Lower lobe of right lung (tissue), 2 donors: ENCODE measurements around the gene SHROOM2. TPM values are rescaled to one million over a fixed set of nuclear protein-coding genes. Genes with fewer than 3 reads are reported as not detected.

Source experiments
- ATAC-seq, 2 donors: fragments of 200-7000 bp; cut with Tn5 transposase; one replicate each; pipeline ENCODE4 v1.9.1; 2020 to 2022; ENCODE audit warnings: mild to moderate bottlenecking in 2 of 2, moderate library complexity in 2 of 2
- DNase-seq: peaks from one replicate; pipeline ENCODE4 v3.0.0-alpha.2; 2020
- H3K27ac ChIP-seq: fragments of 200-600 bp; one replicate; pipeline ENCODE4 v1.8.0; 2022
- H3K27me3 ChIP-seq: fragments of 200-600 bp; one replicate; pipeline ENCODE4 v1.8.0; 2022; ENCODE audit warnings: low read depth
- H3K36me3 ChIP-seq: fragments of 200-600 bp; one replicate; pipeline ENCODE4 v1.8.0; 2022; ENCODE audit warnings: mild to moderate bottlenecking
- H3K4me1 ChIP-seq: fragments of 200-600 bp; one replicate; pipeline ENCODE4 v1.8.0; 2022
- H3K4me3 ChIP-seq: fragments of 200-600 bp; one replicate; pipeline ENCODE4 v1.8.0; 2022; ENCODE audit warnings: mild to moderate bottlenecking
- H3K9me3 ChIP-seq: fragments of 200-600 bp; one replicate; pipeline ENCODE4 v1.8.0; 2022
- CTCF ChIP-seq: fragments of 200-600 bp; IDR thresholded peaks from one replicate; pipeline ENCODE4 v1.8.0; 2022; ENCODE audit warnings: antibody characterized with exemption, mild to moderate bottlenecking
- intact Hi-C: fragments of 100-400 bp; cut with DNase I; formaldehyde crosslinking; loops from one replicate; pipeline ENCODE4 v1.11.0; 2022
- total RNA-seq: library from RNA; stranded (reverse); fragmentation: NEBNext Ultra II Directional; extraction: Animal tissue kit (Norgen Biotek cat#: 25700); gene quantifications from one replicate; pipeline ENCODE4 v1.2.1, GENCODE V29; 2021
- donor health status: DM: no; HTN: yes; CAD: no; lungs with severe emphysema.

Gene SHROOM2
- total RNA-seq, 1 donor from 2014 or later: 9.3 TPM

GRCh38 chrX:9745417-9746115 lies 40.7 kb upstream of the SHROOM2 start:
- H3K4me1 ChIP-seq: no peaks in the 10 kb centered on the region
- DNase-seq (no peak), ATAC-seq (peak in 1 of 2 donors; percentile 14)
- no peak for TF ChIP-seq CTCF
- H3K27me3 ChIP-seq: no peaks in the 10 kb centered on the region
- no peak overlapping the region for H3K4me3 ChIP-seq
- intact Hi-C loops: no loop called here
- H3K9me3 ChIP-seq: no peaks in the 10 kb centered on the region
- no peaks in the 10 kb centered on the region for H3K36me3 ChIP-seq
- H3K27ac ChIP-seq: peak overlapping the region; percentile 41

GRCh38 chrX:9746148-9746888 lies 39.9 kb upstream of the SHROOM2 start:
- peak overlapping the region; percentile 24 for H3K27ac ChIP-seq
- intact Hi-C loops: no loop called here

GRCh38 chrX:9747644-9748043 lies 38.6 kb upstream of the SHROOM2 start:
- no peaks in the 10 kb centered on the region for H3K27me3 ChIP-seq
- no peaks in the 10 kb centered on the region for H3K36me3 ChIP-seq
- H3K4me3 ChIP-seq: no peak overlapping the region
- intact Hi-C loops: no loop called here
- no peak for DNase-seq
- H3K27ac ChIP-seq: no peak overlapping the region
- TF ChIP-seq CTCF: no peak
- H3K4me1 ChIP-seq: no peaks in the 10 kb centered on the region
- no peak for ATAC-seq
- H3K9me3 ChIP-seq: no peaks in the 10 kb centered on the region

More at GRCh38 chrX:9746148-9746888, 39.9 kb upstream of the SHROOM2 start:
- ATAC-seq (no peak), DNase-seq (no peak)
- H3K27me3 ChIP-seq: no peaks in the 10 kb centered on the region
- no peak for TF ChIP-seq CTCF
- H3K9me3 ChIP-seq: no peaks in the 10 kb centered on the region
- no peaks in the 10 kb centered on the region for H3K36me3 ChIP-seq
- no peak overlapping the region for H3K4me3 ChIP-seq
- no peaks in the 10 kb centered on the region for H3K4me1 ChIP-seq

- Histone ChIP-seq H3K4me3 (no peak overlapping the region), H3K27ac (no peak overlapping the region), H3K9me3 (no peaks in the 10 kb centered on the region), H3K36me3 (no peaks in the 10 kb centered on the region), H3K4me1 (no peaks in the 10 kb centered on the region), H3K27me3 (no peaks in the 10 kb centered on the region)
- intact Hi-C loops: no loop called here
- ATAC-seq: no peak
- DNase-seq: no peak
- no peak for TF ChIP-seq CTCF
Measured at GRCh38 chrX:9749146-9749692, 37.0 kb upstream of the SHROOM2 start.

- Histone ChIP-seq H3K9me3 (no peaks in the 10 kb centered on the region), H3K27me3 (no peaks in the 10 kb centered on the region), H3K4me1 (no peaks in the 10 kb centered on the region), H3K27ac (no peak overlapping the region), H3K4me3 (no peak overlapping the region), H3K36me3 (no peaks in the 10 kb centered on the region)
- intact Hi-C loops: no loop called here
- no peak for DNase-seq
- TF ChIP-seq CTCF: no peak
- ATAC-seq: no peak
Measured at GRCh38 chrX:9757366-9757765, 28.9 kb upstream of the SHROOM2 start.
